HFF-Myc (cell line): ENCODE results near the gene LDLRAD4.
"Not testable (repeated sequence)": the region's sequence is repeated elsewhere in the genome, so short reads cannot be mapped to it uniquely, and the experiment has no call there.

Source experiments
- DNase-seq: peaks from one replicate; pipeline ENCODE4 v3.0.0-alpha.2; 2011; ENCODE audit warnings: low read depth; ENCODE audit errors: extremely low read depth
- H3K4me3 ChIP-seq: replicated peaks from 2 replicates; pipeline ENCODE4 v1.5.1; 2011; ENCODE audit warnings: low read depth, mild to moderate bottlenecking, control low read depth, low read length
- CTCF ChIP-seq: IDR thresholded peaks from 2 replicates; pipeline ENCODE4 v1.5.1; 2012; ENCODE audit warnings: mild to moderate bottlenecking, low read depth, low read length, control low read depth; ENCODE audit errors: missing control alignments

LDLRAD4 gene

GRCh38 chr18:13335903-13336302 lies 117.3 kb downstream of the LDLRAD4 start:
- H3K4me3 ChIP-seq: no peak overlapping the region
- DNase-seq: no peak
- no peak for TF ChIP-seq CTCF

DNA sequence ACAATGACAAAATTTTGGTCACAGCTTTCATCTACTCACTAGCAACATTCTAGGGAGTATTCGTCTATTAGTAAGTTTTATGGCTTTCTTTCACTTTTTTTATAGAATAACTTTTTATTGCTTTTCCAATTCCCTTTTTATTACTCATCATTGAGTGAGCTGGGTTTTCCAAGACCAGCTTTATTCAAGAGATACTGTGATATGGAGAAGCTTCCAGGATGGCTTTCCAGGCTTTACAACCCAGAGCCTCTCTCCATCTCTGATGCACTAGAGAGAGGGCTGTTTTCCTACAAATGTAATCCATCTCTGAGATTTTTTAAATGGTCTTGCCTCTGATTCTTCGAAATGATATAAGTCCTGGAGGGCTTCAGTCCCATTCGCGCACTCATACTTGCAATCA lies 118.3 kb downstream of the LDLRAD4 start:
- no peak for DNase-seq
- no peak overlapping the region for H3K4me3 ChIP-seq
- no peak for TF ChIP-seq CTCF

GRCh38 chr18:13337369-13337768 lies 118.8 kb downstream of the LDLRAD4 start:
- no peak for DNase-seq
- no peak for TF ChIP-seq CTCF

DNA sequence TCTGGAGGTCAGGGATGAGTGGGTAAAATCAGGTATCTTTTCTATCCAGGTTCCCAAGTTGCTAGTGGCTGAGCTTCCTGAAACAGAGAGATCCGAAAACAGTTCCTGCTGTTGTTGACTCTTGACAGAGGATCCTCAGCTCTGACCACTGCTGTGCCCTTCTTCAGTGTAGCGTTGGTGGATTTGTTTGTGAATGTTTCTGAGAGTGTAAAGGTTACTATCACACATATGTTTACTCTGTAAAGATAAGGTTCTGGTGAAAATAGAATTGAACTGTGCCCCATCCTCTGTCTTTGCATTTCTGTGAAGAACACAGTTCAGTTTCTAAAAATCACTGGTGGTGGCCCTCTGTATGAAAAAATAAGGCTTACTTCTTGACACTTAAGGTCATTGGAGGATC lies 119.8 kb downstream of the LDLRAD4 start:
- no peak overlapping the region for H3K4me3 ChIP-seq
- no peak for DNase-seq
- TF ChIP-seq CTCF: no peak

More at GRCh38 chr18:13337369-13337768, 118.8 kb downstream of the LDLRAD4 start:
- H3K4me3 ChIP-seq: no peak overlapping the region

- H3K4me3 ChIP-seq: no peak overlapping the region
- no peak for TF ChIP-seq CTCF
- DNase-seq: no peak
Observed at GRCh38 chr18:13339653-13340052, 121.1 kb downstream of the LDLRAD4 start.

- not testable (repeated sequence) for DNase-seq, H3K4me3 ChIP-seq
Observed at GRCh38 chr18:13346449-13346848, 127.9 kb downstream of the LDLRAD4 start.

GRCh38 chr18:13353084-13353823 lies 134.7 kb downstream of the LDLRAD4 start:
- TF ChIP-seq CTCF: no peak

More at GRCh38 chr18:13353084-13353823, 134.7 kb downstream of the LDLRAD4 start:
- no peak for DNase-seq
- no peak overlapping the region for H3K4me3 ChIP-seq
